HL-60 (cell line): Measurements from ENCODE around the gene SLC37A2.

ENCODE experiments used
- CTCF ChIP-seq: IDR thresholded peaks from one replicate; pipeline ENCODE4 v1.5.1; 2011; ENCODE audit warnings: low read length, control low read depth, inconsistent platforms; ENCODE audit not compliant: insufficient read depth
- GABPA ChIP-seq: IDR thresholded peaks from 2 replicates; pipeline ENCODE4 v1.6.1; 2012; ENCODE audit warnings: low read depth
- POLR2AphosphoS5 ChIP-seq: IDR thresholded peaks from 2 replicates; pipeline ENCODE4 v1.6.1; 2012; ENCODE audit warnings: low read depth
- REST ChIP-seq: IDR thresholded peaks from 2 replicates; pipeline ENCODE4 v1.6.1; 2012; ENCODE audit warnings: low read depth; ENCODE audit not compliant: insufficient replicate concordance
- SPI1 ChIP-seq: IDR thresholded peaks from 2 replicates; pipeline ENCODE4 v1.6.1; 2012; ENCODE audit warnings: low read depth, mild to moderate bottlenecking, borderline replicate concordance

GRCh38 chr11:125139778-125140177, 76.7 kb downstream of the SLC37A2 start:
- no peak for TF ChIP-seq POLR2AphosphoS5
- TF ChIP-seq CTCF, result no peak
- no peak for TF ChIP-seq REST
- no peak for TF ChIP-seq GABPA
- TF ChIP-seq SPI1, result no peak
